Medulla oblongata (tissue), 1 donor: ENCODE data around the gene RNF212B.
A peak's percentile ranks its signal among the peaks of the same experiment; 100 is the strongest.

ENCODE experiments used
- DNase-seq: peaks from one replicate; pipeline ENCODE4 v3.0.0-alpha.2; 2015; ENCODE audit errors: extremely low spot score

RNF212B gene

DNA sequence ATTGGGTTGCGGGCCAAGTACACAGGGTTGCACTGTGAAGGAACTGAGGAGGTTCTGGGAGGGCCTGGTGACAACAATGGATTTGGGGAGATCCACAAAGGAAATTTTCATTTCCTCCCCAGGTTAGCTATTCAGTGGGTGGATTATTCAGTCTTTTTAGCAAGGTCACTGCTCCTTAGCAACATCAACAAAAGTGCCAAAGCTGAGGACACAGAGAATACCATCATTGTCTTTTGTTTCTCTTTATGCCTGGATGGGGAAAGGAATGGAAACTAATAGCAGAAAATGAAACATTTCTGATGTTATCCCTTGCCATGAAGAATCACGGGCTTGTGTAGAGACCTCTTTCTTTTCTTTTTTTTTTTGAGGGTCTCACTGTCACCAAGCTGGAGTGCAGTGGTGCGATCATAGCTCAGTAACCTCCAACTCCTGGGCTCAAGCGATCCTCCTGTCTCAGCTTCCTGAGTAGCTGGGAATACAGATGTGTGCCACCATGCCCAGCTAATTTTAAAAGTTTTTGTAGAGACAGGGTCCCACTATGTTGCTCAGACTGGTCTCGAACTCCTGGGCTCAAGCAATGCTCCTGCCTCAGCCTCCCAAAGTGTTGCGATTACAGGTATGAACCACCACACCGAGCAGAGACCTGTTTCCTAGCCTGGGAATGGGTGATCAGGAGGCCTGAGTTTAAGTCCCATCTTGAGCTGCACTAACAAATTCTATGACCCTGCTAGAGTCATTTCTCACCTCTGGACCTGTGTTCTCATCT lies 58.5 kb downstream of the RNF212B start:
- peak; percentile 40 for DNase-seq

- peak; percentile 17 for DNase-seq
Measured at GRCh38 chr14:23297096-23297495, 59.4 kb downstream of the RNF212B start.

DNA sequence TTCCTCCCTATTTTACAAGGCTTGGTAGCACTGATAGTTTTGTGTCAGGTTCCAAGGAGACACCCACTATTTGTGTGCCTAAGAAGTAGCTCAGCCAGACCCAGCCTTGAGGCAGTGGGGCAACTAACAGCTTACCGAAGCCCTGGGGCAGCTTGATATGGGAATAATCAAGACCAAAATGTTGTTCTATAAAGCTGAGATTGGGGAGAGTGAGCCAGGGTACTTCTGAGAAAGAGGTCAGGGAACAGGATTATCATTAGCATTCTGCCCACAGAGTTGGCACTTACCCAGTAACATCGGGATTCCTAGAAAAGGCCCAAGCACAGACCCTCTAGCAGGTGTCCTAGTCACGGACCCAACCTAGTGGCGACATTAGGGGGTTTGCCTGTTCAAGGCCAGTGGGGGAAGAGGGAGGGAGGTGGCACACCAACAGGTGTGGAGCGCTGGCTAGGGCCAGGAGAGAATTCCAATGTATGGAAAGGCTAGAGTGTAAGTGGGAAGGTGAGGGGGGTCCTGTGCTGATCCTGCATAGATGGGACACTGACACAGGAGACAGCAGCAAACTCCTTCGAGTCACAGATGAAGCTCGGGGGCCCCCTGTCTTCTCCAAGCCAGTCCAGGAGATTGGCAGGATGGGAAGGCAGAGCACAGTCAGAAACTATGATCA lies 60.0 kb downstream of the RNF212B start:
- DNase-seq, result no peak

- peak; percentile 86 for DNase-seq
Measured at GRCh38 chr14:23299211-23299957, 61.6 kb downstream of the RNF212B start.

DNA sequence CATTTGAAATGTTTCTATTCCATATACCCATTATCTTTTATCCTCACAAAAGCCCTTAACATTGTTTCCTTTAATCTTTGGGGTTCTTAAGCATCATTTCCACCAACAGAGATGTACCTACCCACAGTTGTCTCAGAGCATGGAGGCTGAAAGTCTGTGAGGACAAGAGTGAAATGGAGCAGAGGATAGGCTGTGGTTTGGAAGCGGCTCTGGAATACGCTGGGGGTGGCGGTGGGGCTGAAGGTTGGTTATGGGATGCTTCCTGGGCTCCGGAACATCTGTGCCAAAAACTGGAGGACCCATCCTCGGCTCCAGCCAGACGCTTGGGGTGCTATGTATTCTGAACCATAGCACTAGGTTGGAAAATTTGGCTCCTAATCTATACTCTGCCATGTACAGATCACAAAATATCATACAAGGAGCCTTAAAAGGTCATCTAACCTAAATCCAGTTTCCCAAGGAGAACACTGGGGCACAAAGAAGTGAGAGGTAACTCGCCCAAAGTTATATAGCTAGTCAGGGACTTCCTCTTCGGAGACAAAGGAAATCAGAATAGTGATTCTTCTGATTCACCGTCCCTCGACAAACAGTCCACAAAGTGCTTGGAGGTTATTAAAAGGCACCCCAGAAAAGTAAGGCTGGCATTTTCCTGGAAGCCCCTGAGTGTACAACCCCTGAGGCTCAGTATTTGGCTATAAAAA lies 62.4 kb downstream of the RNF212B start:
- peak; percentile 49 for DNase-seq

DNA sequence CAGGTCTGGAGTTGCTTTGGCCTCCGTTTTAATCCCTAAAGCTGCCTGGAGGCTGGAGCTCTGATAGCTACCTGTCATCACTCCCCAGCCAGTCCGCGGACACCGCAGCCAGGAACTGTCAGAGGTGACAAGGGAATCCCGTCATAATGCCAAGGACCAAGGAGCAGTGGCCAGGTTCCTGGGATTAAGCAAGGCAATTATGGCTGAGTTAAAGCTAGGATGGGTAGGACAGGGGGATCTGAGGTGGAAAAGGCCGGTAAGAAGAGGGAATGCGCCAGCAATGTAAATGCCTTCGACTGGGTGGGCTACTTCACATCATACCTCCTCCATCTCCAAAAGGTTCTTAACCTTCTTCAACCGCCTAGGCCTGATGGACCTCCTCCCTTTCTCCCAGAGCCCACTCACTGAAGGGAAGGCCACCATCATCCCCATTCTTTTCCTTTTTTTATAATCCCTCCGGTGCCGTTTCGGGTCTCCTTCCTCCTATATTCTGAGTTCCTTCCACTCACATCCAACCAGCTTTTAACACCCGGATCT lies 63.0 kb downstream of the RNF212B start:
- no peak for DNase-seq

GRCh38 chr14:23301288-23301968 lies 63.7 kb downstream of the RNF212B start:
- DNase-seq, result peak; percentile 99

- no peak for DNase-seq
Measured at GRCh38 chr14:23301969-23302289, 64.2 kb downstream of the RNF212B start.

- DNase-seq, result peak; percentile 58
Measured at GRCh38 chr14:23302290-23303225, 64.8 kb downstream of the RNF212B start, which contains the start of gene PPP1R3E. PPP1R3E (minus strand) TSS chr14:23302859; CDS start chr14:23302576, 283 bp downstream.

DNA sequence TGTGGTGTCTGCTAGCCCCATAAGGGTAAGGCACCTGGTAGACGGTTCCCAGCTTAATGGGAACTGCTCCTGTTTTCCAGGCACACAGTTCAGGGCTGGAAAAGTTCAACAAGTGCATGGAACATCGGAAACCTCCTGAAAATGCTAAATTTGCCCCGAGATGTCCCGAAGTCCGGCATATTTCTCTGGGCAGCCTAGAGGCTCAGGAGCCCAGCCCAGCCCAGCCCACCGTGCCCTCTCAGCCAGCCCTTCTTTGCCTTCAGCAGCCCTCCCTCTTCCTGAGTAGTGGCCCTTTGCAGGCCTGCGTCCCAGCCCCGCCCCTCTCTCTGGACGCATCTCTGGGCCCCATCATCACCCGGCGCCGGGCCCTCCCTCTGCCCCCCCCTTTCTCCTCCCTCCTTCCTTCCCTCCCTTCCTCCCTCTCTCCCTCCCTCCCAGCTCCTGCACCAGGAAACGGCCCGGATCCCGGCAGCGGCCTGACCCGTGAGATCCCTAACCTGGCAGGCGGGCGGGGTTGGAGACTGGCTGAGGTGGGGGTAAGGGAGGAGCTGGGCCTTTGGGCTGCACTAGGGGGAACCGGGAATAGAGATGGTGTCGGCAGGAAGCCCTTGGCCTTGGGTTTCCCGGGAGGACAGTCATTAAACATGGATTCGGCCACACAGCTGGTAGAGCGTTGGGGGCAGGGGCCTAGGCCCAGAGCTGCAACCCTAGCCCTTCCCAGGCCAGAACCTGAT lies 68.8 kb downstream of the RNF212B start, which contains the start of gene BCL2L2:
Gene BCL2L2, plus strand, starts transcription at position 422 of the 734 bp plus-strand sequence. CDS start 935 bp downstream, outside the sequence.
- peak; percentile 93 for DNase-seq

- peak; percentile 23 for DNase-seq
Measured at GRCh38 chr14:23307146-23307530, 69.4 kb downstream of the RNF212B start.

DNA sequence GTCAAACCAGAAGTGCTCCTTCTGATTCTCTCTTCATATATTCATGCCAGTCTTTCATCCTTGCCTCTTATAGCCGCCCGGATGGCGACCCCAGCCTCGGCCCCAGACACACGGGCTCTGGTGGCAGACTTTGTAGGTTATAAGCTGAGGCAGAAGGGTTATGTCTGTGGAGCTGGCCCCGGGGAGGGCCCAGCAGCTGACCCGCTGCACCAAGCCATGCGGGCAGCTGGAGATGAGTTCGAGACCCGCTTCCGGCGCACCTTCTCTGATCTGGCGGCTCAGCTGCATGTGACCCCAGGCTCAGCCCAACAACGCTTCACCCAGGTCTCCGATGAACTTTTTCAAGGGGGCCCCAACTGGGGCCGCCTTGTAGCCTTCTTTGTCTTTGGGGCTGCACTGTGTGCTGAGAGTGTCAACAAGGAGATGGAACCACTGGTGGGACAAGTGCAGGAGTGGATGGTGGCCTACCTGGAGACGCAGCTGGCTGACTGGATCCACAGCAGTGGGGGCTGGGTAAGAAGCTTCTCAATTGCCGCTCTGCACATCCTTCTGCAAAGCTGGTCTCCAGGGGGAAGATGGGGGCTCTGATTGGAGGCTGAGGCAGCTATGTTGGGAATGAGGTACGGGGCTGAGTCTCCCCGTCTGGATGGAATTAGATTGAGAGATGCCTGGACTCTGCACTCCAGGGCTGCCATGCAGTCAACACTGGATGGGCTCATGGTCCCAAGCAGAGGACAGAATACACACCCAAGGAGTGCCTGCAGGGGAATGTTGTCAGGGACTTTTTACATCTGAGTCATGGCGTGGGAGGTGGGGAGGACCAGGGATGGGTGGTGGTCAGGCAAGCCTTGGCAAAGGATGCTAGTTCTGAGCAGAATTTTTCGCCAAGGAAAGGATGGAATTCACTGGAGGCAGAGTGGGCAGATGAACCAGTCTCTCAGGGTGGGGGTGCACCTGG lies 70.2 kb downstream of the RNF212B start:
- no peak for DNase-seq

DNA sequence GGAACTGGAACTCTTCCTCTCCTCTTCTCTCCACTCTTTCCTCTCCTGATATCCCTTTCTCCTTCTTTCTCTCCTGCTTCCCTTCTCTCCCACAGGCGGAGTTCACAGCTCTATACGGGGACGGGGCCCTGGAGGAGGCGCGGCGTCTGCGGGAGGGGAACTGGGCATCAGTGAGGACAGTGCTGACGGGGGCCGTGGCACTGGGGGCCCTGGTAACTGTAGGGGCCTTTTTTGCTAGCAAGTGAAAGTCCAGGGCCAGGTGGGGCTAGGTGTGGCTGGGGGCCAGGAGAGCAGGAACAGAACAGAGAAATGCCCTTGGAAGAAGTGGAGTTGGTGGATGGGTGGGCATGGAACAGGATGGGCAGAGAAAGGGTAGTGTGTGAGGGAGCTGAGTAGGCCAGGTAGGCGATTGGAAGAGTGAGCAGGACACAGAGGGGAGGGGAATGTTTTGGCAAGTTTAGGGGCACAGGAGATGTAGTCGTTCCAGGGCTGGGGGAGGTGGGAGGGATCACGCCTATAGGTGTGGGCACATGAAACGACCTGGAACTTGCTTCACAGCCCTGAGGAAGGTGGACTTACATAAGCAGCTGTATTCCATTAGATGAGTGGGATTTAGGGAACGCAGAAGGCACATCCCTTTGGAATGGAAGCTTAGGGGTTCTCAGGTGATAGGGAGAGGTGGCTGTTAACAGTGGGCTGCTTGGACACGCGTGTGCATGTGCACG lies 71.1 kb downstream of the RNF212B start:
- DNase-seq, result no peak

GRCh38 chr14:23310546-23310945 lies 72.8 kb downstream of the RNF212B start:
- no peak for DNase-seq

- no peak for DNase-seq
Measured at GRCh38 chr14:23316300-23316699, 78.6 kb downstream of the RNF212B start.

DNA sequence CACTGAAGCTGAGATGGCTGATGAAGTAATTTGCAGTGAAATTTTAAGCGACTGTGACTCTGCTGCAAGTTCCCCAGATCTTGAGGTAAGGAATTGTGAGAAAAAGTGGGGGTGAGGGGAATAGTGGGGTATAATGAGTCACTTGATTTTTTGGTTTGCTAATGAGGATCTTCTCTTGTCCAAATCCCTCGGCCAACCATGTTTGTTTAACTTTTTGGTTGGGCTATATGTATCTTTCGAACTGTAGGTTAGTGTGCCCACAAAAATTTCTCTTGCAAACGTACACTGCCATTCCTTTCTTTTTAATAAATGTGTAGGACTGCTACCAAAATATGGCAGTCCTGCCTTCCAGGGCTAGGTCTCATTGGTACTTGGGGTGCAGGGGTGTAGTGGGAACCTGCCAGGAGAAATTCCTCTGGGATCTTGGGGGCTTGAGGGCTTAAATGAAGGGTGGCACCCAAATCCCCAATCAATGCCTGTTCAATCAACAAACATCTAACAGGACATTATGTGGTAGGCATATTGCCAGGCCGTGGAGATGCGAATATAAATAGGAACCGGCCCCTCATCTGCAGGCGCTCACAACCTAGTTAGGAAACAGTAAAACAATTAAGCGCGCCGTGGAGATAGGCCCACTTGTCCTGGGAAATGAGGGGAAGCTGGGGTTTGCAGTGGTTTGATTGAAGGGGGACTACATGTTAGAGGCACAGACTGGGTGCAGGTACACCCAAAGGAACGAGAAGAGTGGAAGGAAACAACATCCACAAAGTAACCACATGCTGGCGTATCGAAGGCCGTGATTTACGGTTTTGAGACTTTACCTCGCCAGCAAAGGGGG lies 82.2 kb downstream of the RNF212B start:
- DNase-seq, result no peak
